KOPT-K1 (cell line): Measurements from ENCODE around the gene METRN.
A peak's percentile ranks its signal among the peaks of the same experiment; 100 is the strongest.

ENCODE experiments used
- H3K27ac ChIP-seq: fragments of 200-600 bp; sonication (generic); 2 replicates; pipeline ENCODE4 v1.5.1; 2016; ENCODE audit warnings: antibody characterized with exemption, mild to moderate bottlenecking, low read depth, low read length; ENCODE audit not compliant: poor library complexity, severe bottlenecking
- H3K36me3 ChIP-seq: fragments of 200-600 bp; sonication (generic); 2 replicates; pipeline ENCODE4 v1.5.1; 2017; ENCODE audit warnings: antibody characterized with exemption, mild to moderate bottlenecking, low read length, moderate library complexity; ENCODE audit not compliant: insufficient read depth
- H3K9me3 ChIP-seq: fragments of 200-600 bp; sonication (generic); 2 replicates; pipeline ENCODE4 v1.5.1; 2017; ENCODE audit warnings: antibody characterized with exemption, low read length, mild to moderate bottlenecking; ENCODE audit not compliant: insufficient read depth, poor library complexity, severe bottlenecking

The METRN gene

DNA sequence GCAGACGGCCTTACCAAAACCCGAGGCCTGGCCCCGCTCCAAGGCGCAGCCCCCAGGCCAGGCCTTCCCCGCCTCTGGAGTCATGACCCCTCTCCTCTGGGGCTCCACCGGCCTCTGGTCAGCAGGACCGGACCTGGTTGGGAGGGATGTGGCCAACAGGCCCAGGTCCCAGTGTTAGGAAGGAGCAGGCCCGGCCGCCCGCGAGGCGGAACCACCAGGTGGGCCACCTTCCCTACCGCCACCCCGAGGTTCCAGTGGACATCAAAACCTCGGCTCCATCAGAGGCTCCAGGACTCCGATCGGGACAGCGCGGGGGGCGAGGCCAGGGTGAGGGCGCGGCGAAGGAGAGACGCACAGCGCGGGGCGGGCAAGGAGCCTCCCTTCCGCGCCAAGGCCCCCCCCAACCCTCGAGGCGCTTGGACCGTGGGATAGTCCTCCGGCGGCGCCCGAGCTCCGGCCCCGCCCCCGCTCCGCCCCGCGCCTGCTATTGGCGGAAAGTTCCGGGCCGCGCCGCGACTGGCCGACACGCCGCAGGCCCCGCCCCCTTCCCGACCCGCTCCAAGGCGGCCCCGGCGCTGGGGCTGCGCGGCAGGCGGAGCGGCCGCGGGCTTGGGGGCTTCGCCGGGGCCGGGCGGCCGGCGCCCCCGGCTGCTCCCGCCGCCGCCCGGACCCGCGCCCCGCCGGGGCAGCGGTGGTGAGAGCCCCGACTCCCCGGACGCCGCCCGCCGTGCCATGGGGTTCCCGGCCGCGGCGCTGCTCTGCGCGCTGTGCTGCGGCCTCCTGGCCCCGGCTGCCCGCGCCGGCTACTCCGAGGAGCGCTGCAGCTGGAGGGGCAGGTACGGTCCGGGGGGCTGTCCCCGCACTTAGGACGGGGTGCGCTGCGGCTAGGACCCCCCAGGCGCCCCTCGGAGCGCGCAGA lies at the start of gene METRN:
TSS of gene METRN (plus strand) at position 561 of the 919 bp plus-strand sequence. CDS start at position 733, 172 bp downstream.
- H3K27ac ChIP-seq: no peak within 1 kb of the TSS
- H3K9me3 ChIP-seq: no peaks in the 10 kb centered on the region
- no peaks in the 10 kb centered on the region for H3K36me3 ChIP-seq

DNA sequence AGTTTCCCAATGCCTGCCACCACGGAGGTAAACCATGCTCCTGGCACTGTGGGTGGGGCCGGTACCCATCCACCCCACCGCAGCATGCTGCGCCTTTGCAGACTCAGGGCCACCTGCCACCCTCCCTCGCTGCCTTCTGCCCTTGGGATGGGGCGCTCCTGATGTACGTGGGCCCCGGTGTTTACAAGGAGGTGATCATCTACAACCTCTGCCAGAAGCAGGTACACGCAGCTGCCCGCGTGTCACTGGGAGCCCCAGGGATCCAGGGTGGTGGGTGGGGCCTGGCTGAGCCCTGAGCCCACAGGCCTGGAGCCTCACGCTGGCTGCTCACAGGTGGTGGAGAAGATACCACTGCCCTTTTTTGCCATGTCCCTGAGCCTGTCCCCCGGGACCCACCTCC lies 48.3 kb upstream of the METRN start:
- peaks cover 33% of the 10 kb centered on the region; the same call in 1 of the 2 replicates for H3K36me3 ChIP-seq
- H3K9me3 ChIP-seq: no peaks in the 10 kb centered on the region
- H3K27ac ChIP-seq: no peak overlapping the region

DNA sequence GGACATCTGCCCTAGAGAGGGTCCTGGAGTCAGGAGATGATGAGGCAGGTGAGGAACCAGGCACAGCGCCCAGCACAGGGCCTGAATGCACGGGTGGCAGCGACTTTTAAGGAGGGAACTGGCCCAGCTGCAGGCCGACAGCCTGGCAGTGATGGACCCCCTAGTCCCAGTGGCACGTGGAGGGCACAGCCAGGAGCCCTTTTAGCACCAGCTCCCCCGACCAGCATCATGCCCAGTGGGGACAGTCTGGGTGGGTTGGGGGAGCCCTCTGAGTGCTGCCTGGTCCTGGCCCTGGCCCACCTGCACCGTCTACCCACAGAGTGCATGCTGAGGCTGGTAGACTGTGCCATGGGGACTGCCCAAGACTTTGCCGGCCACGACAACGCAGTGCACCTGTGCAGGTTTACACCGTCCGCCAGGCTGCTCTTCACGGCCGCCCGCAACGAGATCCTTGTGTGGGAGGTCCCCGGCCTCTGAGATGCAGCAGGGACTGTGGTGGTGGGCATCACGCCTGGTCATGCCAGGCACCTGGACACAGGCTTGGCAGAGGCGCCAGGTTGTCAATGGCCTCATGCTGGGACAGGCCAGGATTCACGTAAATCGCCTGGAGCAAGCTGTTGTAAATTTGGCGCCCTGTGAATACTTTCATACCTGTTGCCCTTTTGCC lies 47.7 kb upstream of the METRN start:
- peaks cover 40% of the 10 kb centered on the region for H3K36me3 ChIP-seq
- H3K9me3 ChIP-seq: no peaks in the 10 kb centered on the region
- peak overlapping the region; percentile 80 for H3K27ac ChIP-seq

DNA sequence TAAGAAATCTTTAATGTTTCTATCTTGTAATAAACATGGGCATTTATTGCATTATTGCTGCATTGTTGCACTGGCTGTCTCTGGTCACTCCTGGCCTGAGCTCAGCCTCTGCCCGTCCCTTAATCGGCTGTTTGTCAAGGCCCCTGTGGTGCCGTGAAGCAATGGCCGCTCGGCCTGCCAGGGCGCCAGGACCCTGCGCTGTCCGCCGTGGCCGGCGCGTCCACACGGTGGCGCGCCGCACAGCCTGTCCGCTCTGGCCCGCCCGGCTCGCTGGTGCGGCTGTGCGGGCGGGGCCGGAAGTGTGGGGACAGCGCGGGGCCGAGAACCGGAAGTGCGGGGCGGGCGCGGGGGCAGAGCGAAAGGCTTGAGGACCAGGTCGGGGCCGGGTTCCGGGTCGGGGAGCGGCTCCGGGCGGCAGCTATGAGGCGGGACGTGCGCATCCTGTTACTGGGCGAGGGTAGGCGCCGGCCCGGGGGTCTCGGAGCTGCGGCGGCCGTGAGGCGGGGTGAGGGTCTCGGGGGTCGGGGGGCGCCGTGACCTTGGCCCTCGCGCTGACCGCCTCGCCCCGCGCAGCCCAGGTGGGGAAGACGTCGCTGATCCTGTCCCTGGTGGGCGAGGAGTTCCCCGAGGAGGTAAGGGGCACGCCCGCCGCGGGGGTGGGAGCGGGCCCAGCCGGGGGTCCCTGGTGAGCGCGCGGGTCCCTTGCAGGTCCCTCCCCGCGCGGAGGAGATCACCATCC lies 47.0 kb upstream of the METRN start, which contains the start of gene RHOT2:
TSS of gene RHOT2 (plus strand) at position 353 of the 739 bp plus-strand sequence. CDS start at position 421, 68 bp downstream.
- Histone ChIP-seq H3K9me3 (no peaks in the 10 kb centered on the region), H3K27ac (peak within 1 kb of the TSS; percentile 80), H3K36me3 (peaks cover 47% of the 10 kb centered on the region)

DNA sequence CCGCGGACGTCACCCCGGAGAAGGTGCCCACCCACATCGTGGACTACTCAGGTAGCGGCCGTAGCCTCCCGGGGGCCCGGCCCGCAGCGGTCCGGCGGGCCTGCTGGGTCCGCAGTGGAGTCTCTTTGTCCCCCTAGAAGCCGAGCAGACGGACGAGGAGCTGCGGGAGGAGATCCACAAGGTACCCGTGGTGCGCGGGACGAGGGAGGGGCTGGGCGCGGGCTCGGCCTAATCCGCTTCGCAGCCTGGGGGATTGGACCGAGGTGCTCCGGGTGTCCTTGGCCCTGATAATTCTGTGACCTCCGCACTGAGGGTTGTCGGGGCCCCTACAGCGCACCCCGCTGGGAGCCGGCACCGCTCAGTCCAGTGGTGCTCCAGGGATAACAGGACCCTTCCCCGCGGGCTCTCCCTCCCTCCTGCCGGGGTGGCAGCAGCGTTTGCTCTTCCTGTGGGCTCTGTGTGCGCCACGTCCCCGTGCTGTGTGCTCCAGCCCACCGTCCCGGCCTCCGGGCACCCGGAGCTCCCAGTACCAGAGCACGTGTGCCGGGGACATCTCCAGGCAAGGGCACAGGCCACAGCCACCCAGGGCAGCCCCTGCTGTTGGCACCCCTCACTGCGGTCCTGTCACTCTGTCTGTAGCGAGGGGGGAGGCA lies 46.3 kb upstream of the METRN start:
- H3K9me3 ChIP-seq: no peaks in the 10 kb centered on the region
- peaks cover 54% of the 10 kb centered on the region for H3K36me3 ChIP-seq
- H3K27ac ChIP-seq: peak overlapping the region; percentile 80

DNA sequence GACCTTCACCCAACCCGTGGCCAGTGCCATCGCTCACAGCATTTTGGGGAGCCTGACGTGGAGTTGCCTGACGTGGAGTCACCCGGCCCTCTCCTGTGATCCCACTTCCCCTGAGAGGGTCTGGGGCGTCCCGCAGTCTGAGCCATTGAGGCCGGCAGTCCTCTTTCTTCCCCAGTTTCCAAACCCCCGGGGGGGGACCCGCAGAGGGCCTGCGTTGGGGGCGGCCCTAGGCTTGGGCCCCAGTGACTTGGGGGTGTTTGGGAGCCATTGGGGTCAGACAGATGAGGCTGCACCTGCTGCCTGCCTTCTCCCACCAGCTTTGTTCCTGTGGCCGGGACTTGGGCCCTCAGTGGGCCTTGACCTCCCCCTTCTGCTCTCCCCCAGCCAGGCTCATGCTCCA lies 45.3 kb upstream of the METRN start:
- Histone ChIP-seq H3K36me3 (peaks cover 64% of the 10 kb centered on the region), H3K27ac (no peak overlapping the region), H3K9me3 (no peaks in the 10 kb centered on the region)

DNA sequence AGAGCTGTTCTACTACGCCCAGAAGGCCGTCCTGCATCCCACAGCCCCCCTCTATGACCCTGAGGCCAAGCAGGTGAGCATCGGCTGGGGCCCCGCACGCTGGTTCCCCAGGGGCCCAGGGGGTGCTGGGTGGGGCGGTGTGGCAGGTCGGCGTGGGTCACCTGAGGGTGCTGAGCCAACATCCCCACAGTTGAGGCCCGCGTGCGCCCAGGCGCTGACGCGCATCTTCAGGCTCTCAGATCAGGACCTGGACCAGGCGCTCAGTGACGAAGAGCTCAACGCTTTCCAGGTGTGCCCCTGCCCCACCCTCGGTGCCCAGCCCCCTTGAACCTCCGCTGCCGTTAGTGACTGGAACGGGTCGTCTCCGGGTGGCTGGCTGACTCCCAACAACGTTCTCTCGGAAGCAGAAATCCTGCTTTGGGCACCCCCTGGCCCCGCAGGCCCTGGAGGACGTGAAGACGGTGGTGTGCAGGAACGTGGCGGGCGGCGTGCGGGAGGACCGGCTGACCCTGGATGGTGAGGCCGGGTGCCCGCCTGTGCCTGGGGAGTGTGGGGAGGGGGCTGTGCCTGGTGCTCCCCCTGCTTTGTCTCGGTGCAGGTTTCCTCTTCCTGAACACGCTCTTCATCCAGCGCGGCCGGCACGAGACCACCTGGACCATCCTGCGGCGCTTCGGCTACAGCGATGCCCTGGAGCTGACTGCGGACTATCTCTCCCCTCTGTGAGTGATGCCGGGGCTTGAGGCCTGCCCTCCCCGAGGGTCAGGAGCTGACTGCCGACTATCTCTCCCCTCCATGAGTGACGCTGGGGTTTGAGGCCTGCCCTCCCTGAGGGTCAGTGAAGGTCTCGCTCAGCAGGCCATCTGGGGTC lies 44.2 kb upstream of the METRN start:
- H3K27ac ChIP-seq: no peak overlapping the region
- no peaks in the 10 kb centered on the region for H3K9me3 ChIP-seq
- peaks cover 68% of the 10 kb centered on the region for H3K36me3 ChIP-seq

DNA sequence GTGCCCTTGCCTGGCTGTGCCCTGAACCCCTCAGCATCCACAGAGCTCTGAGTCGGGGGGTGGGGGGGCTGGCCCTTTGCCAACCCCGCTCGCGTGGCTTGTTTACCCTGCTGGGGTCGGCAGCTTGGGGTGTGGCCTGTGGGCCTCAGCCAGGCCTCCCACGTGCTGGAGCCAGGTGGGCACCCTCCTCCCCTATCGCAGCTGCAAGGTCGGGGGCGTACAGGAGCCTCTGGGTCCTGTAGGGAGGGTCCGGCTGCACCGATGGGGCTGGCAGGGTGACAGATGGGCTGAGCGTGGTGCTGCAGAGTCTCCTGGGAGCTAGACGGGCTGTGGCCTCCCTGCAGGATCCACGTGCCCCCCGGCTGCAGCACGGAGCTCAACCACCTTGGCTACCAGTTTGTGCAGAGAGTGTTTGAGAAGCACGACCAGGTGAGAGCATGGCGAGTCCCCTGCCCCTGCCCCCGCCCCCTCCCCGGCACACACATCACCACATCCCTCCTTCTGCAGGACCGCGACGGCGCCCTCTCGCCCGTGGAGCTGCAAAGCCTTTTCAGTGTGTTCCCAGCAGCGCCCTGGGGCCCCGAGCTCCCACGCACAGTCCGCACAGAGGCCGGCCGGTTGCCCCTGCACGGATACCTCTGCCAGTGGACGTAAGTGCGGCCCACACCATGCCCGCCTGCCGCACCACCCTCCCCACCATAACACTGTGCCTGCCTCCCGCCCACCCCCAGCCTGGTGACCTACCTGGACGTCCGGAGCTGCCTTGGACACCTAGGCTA lies 43.4 kb upstream of the METRN start:
- no peaks in the 10 kb centered on the region for H3K9me3 ChIP-seq
- peaks cover 65% of the 10 kb centered on the region for H3K36me3 ChIP-seq
- H3K27ac ChIP-seq: no peak overlapping the region

DNA sequence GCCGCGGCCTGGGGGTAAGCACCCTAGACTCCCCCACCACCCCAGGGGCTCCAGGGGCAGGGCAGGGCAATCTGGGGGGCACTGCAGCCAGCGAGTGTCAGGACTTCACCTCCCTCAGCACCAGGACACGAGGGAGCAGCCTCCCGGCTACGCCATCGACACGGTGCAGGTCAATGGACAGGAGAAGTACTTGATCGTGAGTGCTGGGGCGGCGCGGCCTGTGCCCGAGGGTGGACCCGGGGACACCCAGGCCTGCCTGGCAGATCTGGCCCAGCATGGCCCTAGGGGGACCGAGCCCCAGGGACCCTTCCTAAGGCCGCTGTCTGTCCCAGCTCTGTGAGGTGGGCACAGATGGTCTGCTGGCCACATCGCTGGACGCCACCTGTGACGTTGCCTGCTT lies 42.5 kb upstream of the METRN start:
- H3K27ac ChIP-seq: no peak overlapping the region
- no peaks in the 10 kb centered on the region for H3K9me3 ChIP-seq
- peaks cover 68% of the 10 kb centered on the region for H3K36me3 ChIP-seq

DNA sequence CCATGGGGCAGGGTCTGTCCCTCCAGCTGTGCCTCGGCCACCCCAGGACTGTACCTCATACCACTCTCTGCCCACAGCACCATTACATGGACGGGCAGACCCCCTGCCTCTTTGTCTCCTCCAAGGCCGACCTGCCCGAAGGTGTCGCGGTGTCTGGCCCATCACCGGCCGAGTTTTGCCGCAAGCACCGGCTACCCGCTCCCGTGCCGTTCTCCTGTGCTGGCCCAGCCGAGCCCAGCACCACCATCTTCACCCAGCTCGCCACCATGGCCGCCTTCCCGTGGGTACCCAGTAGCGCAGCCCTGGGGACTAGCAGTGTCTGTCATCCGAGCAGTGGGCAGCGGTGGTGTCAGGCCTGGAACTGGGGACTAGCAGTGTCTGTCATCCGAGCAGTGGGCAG lies 42.1 kb upstream of the METRN start:
- no peak overlapping the region for H3K27ac ChIP-seq
- peaks cover 68% of the 10 kb centered on the region for H3K36me3 ChIP-seq
- H3K9me3 ChIP-seq: no peaks in the 10 kb centered on the region

DNA sequence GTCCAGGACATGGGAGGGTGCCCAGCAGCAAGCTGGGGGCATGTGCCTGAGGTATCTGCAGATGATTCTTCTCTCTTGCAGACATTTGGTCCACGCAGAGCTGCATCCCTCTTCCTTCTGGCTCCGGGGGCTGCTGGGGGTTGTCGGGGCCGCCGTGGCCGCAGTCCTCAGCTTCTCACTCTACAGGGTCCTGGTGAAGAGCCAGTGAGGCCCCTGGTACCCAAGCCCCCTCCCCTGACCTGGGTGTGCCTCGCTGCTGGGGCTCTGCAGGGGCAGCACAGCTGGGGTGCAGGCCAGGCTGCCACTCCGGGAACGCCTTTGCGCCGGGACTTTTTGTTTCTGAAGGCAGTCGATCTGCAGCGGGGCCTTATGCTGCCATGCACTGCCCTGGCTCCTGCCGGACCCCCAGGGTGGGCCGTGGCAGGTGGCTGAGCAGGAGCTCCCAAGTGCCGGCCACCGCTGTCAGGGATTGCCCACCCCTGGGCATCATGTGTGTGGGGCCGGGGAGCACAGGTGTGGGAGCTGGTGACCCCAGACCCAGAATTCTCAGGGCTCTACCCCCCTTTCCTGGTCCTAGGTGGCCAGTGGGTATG lies 41.4 kb upstream of the METRN start:
- Histone ChIP-seq H3K36me3 (peaks cover 68% of the 10 kb centered on the region), H3K9me3 (no peaks in the 10 kb centered on the region), H3K27ac (no peak overlapping the region)

DNA sequence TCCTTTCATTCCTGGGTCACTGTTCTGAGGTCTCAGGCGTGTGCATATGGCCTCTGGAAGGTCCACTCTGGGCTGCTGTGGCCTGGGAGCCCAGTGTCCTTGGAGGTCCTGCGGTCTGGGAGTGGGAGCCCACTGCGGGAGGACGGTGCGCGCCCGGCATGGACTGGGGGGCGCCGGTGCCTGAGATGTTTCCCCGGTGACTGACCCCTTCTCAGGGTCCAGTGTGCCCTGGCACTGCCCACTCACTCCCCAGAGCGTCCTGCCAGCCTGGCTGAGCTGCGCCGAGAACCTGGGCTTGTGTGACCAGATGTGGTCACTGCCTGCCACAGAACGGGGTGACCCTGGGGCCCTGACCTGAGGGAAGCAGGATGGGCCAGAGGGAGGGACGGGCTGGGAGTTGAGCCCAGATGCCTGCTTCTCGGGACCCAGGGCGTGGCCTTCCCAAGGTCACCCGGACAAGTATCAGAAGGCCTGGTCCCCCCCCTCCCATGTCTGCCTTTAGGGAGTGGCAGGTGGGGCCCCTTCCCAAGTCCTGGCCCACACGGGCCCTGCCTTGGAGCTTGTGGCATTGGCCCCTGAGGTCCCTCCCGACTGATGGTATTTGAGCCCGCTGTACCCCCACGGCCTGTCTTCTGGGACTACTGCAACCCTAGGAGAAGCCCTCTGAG lies 40.6 kb upstream of the METRN start:
- Histone ChIP-seq H3K36me3 (peaks cover 65% of the 10 kb centered on the region), H3K27ac (no peak overlapping the region), H3K9me3 (no peaks in the 10 kb centered on the region)
